Natural killer cell (primary cell): ENCODE data around the gene VPS13D. TPM values are rescaled to one million over a fixed set of nuclear protein-coding genes. Genes with fewer than 3 reads are reported as not detected.

ENCODE experiments used
- ATAC-seq, 3 donors: fragments of 150-1000 bp in 2 of 3; fragments of 200-7000 bp in 1 of 3; cut with Tn5 transposase; 1 replicate in 1 of 3; 2 replicates in 2 of 3; pipeline ENCODE4 v1.10.0; 2021; ENCODE audit warnings: mild to moderate bottlenecking in 2 of 3, moderate library complexity in 2 of 3
- DNase-seq, 2 donors: peaks; one replicate each; pipeline versions ENCODE4 v3.0.0 to v3.0.0-alpha.2; 2013 to 2021; ENCODE audit warnings: mixed read lengths in 1 of 2
- H3K27ac ChIP-seq: one replicate; pipeline ENCODE4 v1.5.1; 2013; ENCODE audit warnings: mild to moderate bottlenecking, low read length
- H3K27me3 ChIP-seq: one replicate; pipeline ENCODE4 v1.6.1; 2013; ENCODE audit warnings: low read length; ENCODE audit not compliant: control insufficient read depth, insufficient read depth
- H3K36me3 ChIP-seq: one replicate; pipeline ENCODE4 v1.6.1; 2013; ENCODE audit warnings: low read length; ENCODE audit not compliant: control insufficient read depth, insufficient read depth
- H3K4me1 ChIP-seq: one replicate; pipeline ENCODE4 v1.6.1; 2013; ENCODE audit warnings: low read length; ENCODE audit not compliant: control insufficient read depth, insufficient read depth
- H3K4me3 ChIP-seq: one replicate; pipeline ENCODE4 v1.5.1; 2013; ENCODE audit warnings: low read length
- H3K9me3 ChIP-seq: one replicate; pipeline ENCODE4 v1.6.1; 2013; ENCODE audit warnings: low read length; ENCODE audit not compliant: control insufficient read depth, insufficient read depth
- H3K27ac Mint-ChIP-seq, 2 donors: one replicate each; pipeline ENCODE4 v1.8.0; 2022; ENCODE audit warnings: mild to moderate bottlenecking in 2 of 2, mixed read lengths in 2 of 2, moderate library complexity in 1 of 2
- H3K27me3 Mint-ChIP-seq, 2 donors: one replicate each; pipeline ENCODE4 v1.8.0; 2022; ENCODE audit warnings: low read depth in 2 of 2, mixed read lengths in 2 of 2
- H3K36me3 Mint-ChIP-seq: one replicate; pipeline ENCODE4 v1.8.0; 2022; ENCODE audit warnings: mixed read lengths
- H3K4me1 Mint-ChIP-seq, 2 donors: one replicate each; pipeline ENCODE4 v1.8.0; 2022; ENCODE audit warnings: mixed read lengths in 2 of 2
- H3K4me3 Mint-ChIP-seq: one replicate; pipeline ENCODE4 v1.8.0; 2022; ENCODE audit warnings: mild to moderate bottlenecking, moderate library complexity, mixed read lengths
- H3K9me3 Mint-ChIP-seq, 2 donors: one replicate each; pipeline ENCODE4 v1.8.0; 2022; ENCODE audit warnings: mixed read lengths in 2 of 2
- CTCF ChIP-seq: fragments of 200-600 bp; IDR thresholded peaks from one replicate; pipeline ENCODE4 v1.8.0; 2022; ENCODE audit warnings: antibody characterized with exemption
- WGBS: methylation state at CpG from one replicate; pipeline ENCODE4 v1.1.7; 2013; ENCODE audit warnings: missing lambda C conversion rate; ENCODE audit not compliant: insufficient coverage; 5-methylcytosine and 5-hydroxymethylcytosine counted together
- intact Hi-C: fragments of 100-400 bp; cut with micrococcal nuclease; formaldehyde crosslinking; loops from one replicate; pipeline ENCODE4 v1.14.2; 2022
- total RNA-seq, 4 donors: library from RNA; stranded (reverse); fragments of 120-200 nt in 1 of 4; gene quantifications; one replicate each; pipeline versions ENCODE4 v1.2.3 to v1.2.4, GENCODE V29; 2013 to 2022

Gene VPS13D
- total RNA-seq, 3 donors from 2014 or later (not counting 1 experiment from before 2014, with no cell fraction given) = 66.3 to 94.0 (median 81.7) TPM

- Mint-ChIP-seq H3K4me3 (no peak overlapping the region), H3K9me3 (no peaks in the 10 kb centered on the region), H3K4me1 (peaks cover 24 to 28% of the 10 kb centered on the region in 2 donors), H3K27ac (no peak overlapping the region), H3K36me3 (peaks cover 30% of the 10 kb centered on the region), H3K27me3 (no peaks in the 10 kb centered on the region)
- no peak overlapping the region for H3K4me3 ChIP-seq
- no peak for ATAC-seq
- no peak for TF ChIP-seq CTCF
- H3K36me3 ChIP-seq = peaks cover 31% of the 10 kb centered on the region
- no peak for DNase-seq
- H3K27ac ChIP-seq = no peak overlapping the region
- H3K9me3 ChIP-seq = no peaks in the 10 kb centered on the region
- H3K4me1 ChIP-seq = peaks cover 15% of the 10 kb centered on the region
- H3K27me3 ChIP-seq = no peaks in the 10 kb centered on the region
- WGBS = 94% methylated on average over 3 of the region's 4 CpGs
- intact Hi-C loops = no loop called here
These were observed 110.1 kb downstream of the VPS13D start for GRCh38 chr1:12339811-12340543.

- no peak overlapping the region for H3K4me3 Mint-ChIP-seq
- H3K27me3 Mint-ChIP-seq = no peaks in the 10 kb centered on the region
- TF ChIP-seq CTCF = no peak
- peaks cover 27% of the 10 kb centered on the region for H3K36me3 ChIP-seq
- ATAC-seq (no peak), DNase-seq (peak in 1 of 2 donors; percentile 7)
- intact Hi-C loops = no loop called here
- no peak overlapping the region for H3K27ac ChIP-seq
- no peak overlapping the region for H3K4me3 ChIP-seq
- H3K9me3 Mint-ChIP-seq = no peaks in the 10 kb centered on the region
- H3K36me3 Mint-ChIP-seq = peaks cover 27% of the 10 kb centered on the region
- 54% methylated on average over 3 of the region's 3 CpGs for WGBS
- H3K27ac Mint-ChIP-seq = no peak overlapping the region
- no peaks in the 10 kb centered on the region for H3K27me3 ChIP-seq
- H3K4me1 Mint-ChIP-seq = peaks cover 30 to 34% of the 10 kb centered on the region in 2 donors
- H3K9me3 ChIP-seq = no peaks in the 10 kb centered on the region
- H3K4me1 ChIP-seq = peaks cover 16% of the 10 kb centered on the region
These were observed 110.7 kb downstream of the VPS13D start for GRCh38 chr1:12340544-12340930.

GRCh38 chr1:12341667-12342066, 111.8 kb downstream of the VPS13D start:
- H3K9me3 Mint-ChIP-seq = no peaks in the 10 kb centered on the region
- DNase-seq = peak in 1 of 2 donors; percentile 26
- peaks cover 27% of the 10 kb centered on the region for H3K36me3 Mint-ChIP-seq
- Histone ChIP-seq H3K4me1 (peaks cover 22% of the 10 kb centered on the region), H3K27ac (no peak overlapping the region), H3K9me3 (no peaks in the 10 kb centered on the region), H3K27me3 (no peaks in the 10 kb centered on the region), H3K36me3 (peaks cover 32% of the 10 kb centered on the region), H3K4me3 (no peak overlapping the region)
- peak overlapping the region in 1 of 2 donors; percentile 5 for H3K27ac Mint-ChIP-seq
- intact Hi-C loops = no loop called here
- no peak for ATAC-seq
- H3K4me3 Mint-ChIP-seq = no peak overlapping the region
- TF ChIP-seq CTCF = no peak
- peaks cover 37 to 42% of the 10 kb centered on the region in 2 donors for H3K4me1 Mint-ChIP-seq
- H3K27me3 Mint-ChIP-seq = no peaks in the 10 kb centered on the region
- WGBS = 30% methylated on average over 6 of the region's 6 CpGs
